Pancreas (tissue), 10 donors: ENCODE data around the gene BARX2. TPM values are rescaled to one million over a fixed set of nuclear protein-coding genes. Genes with fewer than 3 reads are reported as not detected.

Experiments
- ATAC-seq, 4 donors: fragments of 200-7000 bp; cut with Tn5 transposase; one replicate each; pipeline versions ENCODE4 v1.8.0 to v1.9.1; 2020; ENCODE audit warnings: mild to moderate bottlenecking in 4 of 4, moderate library complexity in 4 of 4
- DNase-seq, 6 donors: peaks; one replicate each; pipeline ENCODE4 v3.0.0-alpha.2; 2020
- FAIRE-seq: peaks from 2 replicates; lab custom pipeline; 2012; peaks lifted over from hg19 to GRCh38; lab: Jason Lieb, UNC
- H3K27ac ChIP-seq, 4 donors: fragments of 200-600 bp; sonication (generic); 1 replicate in 3 of 4; 2 replicates in 1 of 4; pipeline versions ENCODE4 v1.5.0 to v1.8.0; 2020
- H3K27me3 ChIP-seq, 4 donors: fragments of 200-600 bp; one replicate each; pipeline ENCODE4 v1.8.0; 2021
- H3K36me3 ChIP-seq, 3 donors: fragments of 200-600 bp; sonication (generic) in 1 of 3; one replicate each; pipeline versions ENCODE4 v1.5.0 to v1.8.0; 2020 to 2021
- H3K4me1 ChIP-seq, 3 donors: fragments of 200-600 bp; one replicate each; pipeline ENCODE4 v1.8.0; 2021
- H3K4me3 ChIP-seq, 4 donors: fragments of 200-600 bp; sonication (generic) in 2 of 4; one replicate each; pipeline versions ENCODE4 v1.5.0 to v1.8.0; 2020 to 2021
- H3K9me3 ChIP-seq, 4 donors: fragments of 200-600 bp; one replicate each; pipeline ENCODE4 v1.8.0; 2021
- WGBS, 2 donors: extraction: QIAGEN DNeasy Blood & Tissue Kit; methylation state at CpG; one replicate each; pipeline ENCODE4 v1.1.7; 2013; 5-methylcytosine and 5-hydroxymethylcytosine counted together
- intact Hi-C, 3 donors: fragments of 100-400 bp; cut with DNase I; formaldehyde crosslinking; loops; one replicate each; pipeline versions ENCODE4 v1.11.1 to v1.14.2; 2022
- polyA plus RNA-seq, 2 donors: library from polyadenylated mRNA; stranded (reverse); fragments of 200-250 nt; gene quantifications; one replicate each; pipeline ENCODE4 v1.2.3, GENCODE V29; 2013
- total RNA-seq, 6 donors: library from RNA; stranded (reverse); fragmentation: NEBNext Ultra II Directional in 4 of 6; extraction: Animal tissue kit (Norgen Biotek cat#: 25700) in 4 of 6; gene quantifications; one replicate each; pipeline versions ENCODE4 v1.2.1 to v1.2.4, GENCODE V29; 2021 to 2023
- TF ChIP-seq, protein P1 (sequence below), 4 donors: fragments of 200-600 bp; sonication (generic) in 3 of 4; IDR thresholded peaks; one replicate each; pipeline versions ENCODE4 v1.5.0 to v1.8.0; 2021; ENCODE audit warnings: antibody characterized with exemption in 4 of 4
- donor health status: healthy with polysubstance abuse.
- donor health status: DM: no; HTN: no; CAD: no; lungs with moderate emphysema.
- donor health status: DM: no; HTN: no; CAD: no.
- donor health status: control.
- donor health status: control.
- donor health status: Bipolar disorder and iron deficiency.
- donor health status: DM: yes; HTN: yes; CAD: no.
- donor health status: DM: no; HTN: no; CAD: no.
- donor health status: DM: no; HTN: no; CAD: no.
- donor health status: DM: yes; HTN: yes; CAD: no.

BARX2 gene
- total and polyA plus RNA-seq, 8 donors, result 3.8 to 9.9 (median 5.2) TPM

DNA sequence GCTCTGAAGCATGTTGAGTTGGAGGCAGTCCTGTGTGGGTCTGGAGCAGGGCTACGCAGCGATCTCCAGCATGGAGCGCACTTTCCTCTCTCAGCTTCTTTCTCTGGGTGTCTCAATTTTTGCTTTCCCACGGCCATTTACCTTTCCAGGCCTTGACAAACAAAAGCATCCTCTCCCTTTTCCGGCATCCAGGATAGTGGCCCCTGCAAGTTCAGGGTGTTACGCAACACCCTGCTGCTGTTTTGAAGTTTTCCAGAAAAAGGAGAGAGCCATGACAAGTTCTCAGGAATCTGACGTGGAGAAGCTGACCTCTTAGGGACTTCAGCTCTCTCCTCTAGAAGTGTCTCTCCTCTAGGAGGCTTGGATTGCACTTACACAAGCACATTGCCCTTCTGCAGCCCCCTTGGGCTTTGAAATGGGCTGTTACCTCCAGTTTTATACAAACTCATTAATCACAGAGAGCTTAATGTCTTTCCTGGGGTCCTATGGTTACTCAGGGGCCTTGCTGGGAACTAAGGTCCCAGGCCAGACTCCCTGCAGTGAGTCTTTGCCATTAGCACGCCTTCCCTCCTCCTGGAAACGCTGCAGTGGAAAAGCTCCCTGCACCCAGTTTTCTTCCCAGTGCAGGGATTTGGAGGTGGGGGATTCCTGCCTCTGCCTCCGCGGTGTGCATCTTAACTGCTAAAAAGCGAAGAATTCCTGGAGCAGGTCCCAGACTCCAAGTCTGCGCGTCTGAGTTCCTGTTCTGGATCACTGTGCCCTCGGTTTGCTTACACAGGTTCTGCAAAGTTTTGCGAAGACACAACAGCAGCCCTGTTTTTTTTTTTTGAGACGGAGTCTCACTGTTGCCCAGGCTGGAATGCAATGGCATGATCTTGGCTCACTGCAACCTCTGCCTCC is 80.4 kb downstream of the BARX2 start:
- TF ChIP-seq, protein P1, sequence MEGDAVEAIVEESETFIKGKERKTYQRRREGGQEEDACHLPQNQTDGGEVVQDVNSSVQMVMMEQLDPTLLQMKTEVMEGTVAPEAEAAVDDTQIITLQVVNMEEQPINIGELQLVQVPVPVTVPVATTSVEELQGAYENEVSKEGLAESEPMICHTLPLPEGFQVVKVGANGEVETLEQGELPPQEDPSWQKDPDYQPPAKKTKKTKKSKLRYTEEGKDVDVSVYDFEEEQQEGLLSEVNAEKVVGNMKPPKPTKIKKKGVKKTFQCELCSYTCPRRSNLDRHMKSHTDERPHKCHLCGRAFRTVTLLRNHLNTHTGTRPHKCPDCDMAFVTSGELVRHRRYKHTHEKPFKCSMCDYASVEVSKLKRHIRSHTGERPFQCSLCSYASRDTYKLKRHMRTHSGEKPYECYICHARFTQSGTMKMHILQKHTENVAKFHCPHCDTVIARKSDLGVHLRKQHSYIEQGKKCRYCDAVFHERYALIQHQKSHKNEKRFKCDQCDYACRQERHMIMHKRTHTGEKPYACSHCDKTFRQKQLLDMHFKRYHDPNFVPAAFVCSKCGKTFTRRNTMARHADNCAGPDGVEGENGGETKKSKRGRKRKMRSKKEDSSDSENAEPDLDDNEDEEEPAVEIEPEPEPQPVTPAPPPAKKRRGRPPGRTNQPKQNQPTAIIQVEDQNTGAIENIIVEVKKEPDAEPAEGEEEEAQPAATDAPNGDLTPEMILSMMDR (IDR thresholded peaks at IDR 0.05), result no peak
- DNase-seq (no peak), FAIRE-seq (no peak), ATAC-seq (no peak)
- no peaks in the 10 kb centered on the region for H3K36me3 ChIP-seq
- peak overlapping the region in 1 of 4 donors; percentile 19 for H3K27ac ChIP-seq
- no peaks in the 10 kb centered on the region for H3K27me3 ChIP-seq
- 60 to 62% methylated on average over 17 of the region's 17 CpGs for WGBS, 2 donors
- intact Hi-C loops, result no loop called here
- no peak overlapping the region for H3K4me3 ChIP-seq
- no peaks in the 10 kb centered on the region for H3K4me1 ChIP-seq
- H3K9me3 ChIP-seq, result no peaks in the 10 kb centered on the region

DNA sequence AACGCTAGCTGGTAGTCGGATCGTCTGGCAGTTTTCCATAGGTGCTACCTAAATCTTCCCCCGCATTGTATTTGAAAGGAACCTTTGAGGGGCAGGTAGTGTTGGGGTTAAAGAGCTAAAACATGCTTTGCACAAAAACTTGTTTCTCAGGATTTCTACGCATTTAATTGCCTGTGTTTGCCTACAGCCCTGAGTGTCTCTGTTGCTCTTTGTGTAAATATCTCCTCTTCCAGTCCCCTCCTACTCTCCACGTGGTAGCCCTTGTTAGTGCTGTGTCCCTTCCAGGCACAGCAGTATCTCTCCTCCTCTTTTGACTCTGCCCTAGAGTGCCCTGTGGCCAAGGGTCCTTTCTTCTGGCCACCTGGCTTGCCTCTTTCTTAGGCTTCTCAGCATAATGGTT is 81.7 kb downstream of the BARX2 start:
- TF ChIP-seq, protein P1 (IDR thresholded peaks at IDR 0.05), result no peak

DNA sequence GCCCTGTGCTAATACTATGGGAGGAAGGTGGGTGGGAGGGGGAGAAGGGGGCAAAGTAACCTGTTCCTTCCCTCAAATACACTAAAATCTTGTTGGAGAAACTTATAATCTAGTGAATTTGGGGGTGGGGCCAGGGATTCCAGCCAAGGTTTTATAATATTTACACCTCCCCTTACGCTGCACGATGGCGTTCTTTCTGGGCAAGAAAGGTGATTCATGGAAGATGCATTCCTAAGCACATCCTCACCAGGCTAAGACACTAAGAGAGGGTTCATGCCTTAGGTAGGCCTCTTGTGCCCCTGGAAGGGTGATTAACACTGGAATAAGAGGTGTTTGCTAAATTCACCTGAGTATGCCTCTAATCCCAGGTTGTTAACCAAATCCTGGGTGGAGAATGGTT is 82.6 kb downstream of the BARX2 start:
- ATAC-seq (no peak), FAIRE-seq (no peak), DNase-seq (no peak)
- Histone ChIP-seq H3K27ac (no peak overlapping the region), H3K9me3 (no peaks in the 10 kb centered on the region), H3K4me3 (no peak overlapping the region), H3K27me3 (no peaks in the 10 kb centered on the region), H3K36me3 (no peaks in the 10 kb centered on the region), H3K4me1 (no peaks in the 10 kb centered on the region)
- 71 to 75% methylated on average over 3 of the region's 3 CpGs for WGBS, 2 donors
- TF ChIP-seq, protein P1 (IDR thresholded peaks at IDR 0.05), result no peak
- intact Hi-C loops, result no loop called here

More for the DNA sequence above, 81.7 kb downstream of the BARX2 start:
- FAIRE-seq, result no peak
- no peak overlapping the region for H3K4me3 ChIP-seq
- intact Hi-C loops, result no loop called here
- WGBS, 2 donors, result 28 to 30% methylated on average over 6 of the region's 6 CpGs
- DNase-seq, result no peak
- ATAC-seq, result peak in 1 of 4 donors; percentile 44
- no peaks in the 10 kb centered on the region for H3K36me3 ChIP-seq
- H3K4me1 ChIP-seq, result no peaks in the 10 kb centered on the region
- H3K27ac ChIP-seq, result no peak overlapping the region
- no peaks in the 10 kb centered on the region for H3K27me3 ChIP-seq
- no peaks in the 10 kb centered on the region for H3K9me3 ChIP-seq

DNA sequence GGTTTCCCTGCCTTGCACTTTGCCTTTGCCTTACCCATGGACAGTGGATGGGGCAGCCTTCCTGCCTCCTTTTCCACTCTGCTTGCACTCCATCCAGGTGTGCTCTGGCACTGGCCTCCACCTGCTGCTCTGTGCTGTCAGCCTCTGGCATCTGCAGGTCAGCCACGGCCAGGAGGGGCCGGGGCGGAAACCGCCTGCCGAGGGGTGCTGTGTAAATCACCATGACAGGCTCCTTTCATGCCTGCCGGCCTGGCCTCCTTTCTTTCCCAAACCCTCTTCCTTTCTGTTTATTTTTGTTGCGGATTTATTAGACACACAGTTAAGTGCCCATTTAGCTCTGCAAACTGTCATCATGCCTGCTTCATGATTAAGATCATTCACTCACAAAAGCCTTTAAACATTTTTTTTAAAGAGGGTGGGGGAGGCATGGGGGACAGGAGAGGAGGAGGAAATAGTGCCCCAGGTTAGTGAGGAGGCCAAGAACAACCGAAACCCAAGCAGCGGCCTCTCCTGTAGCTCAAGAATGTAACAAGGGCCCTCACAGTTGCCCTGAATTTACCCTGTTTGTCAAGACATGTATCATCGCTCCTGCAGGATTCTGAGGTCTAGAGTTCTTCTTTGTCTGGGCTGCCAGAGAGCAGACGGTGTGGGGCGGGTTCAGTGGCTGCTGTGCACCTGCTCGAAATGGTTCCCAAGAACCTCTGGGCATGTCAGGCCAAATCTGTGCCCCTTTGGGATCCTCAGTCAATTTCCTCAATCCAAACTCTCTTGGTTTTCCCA is 83.3 kb downstream of the BARX2 start:
- H3K36me3 ChIP-seq, result no peaks in the 10 kb centered on the region
- H3K4me1 ChIP-seq, result no peaks in the 10 kb centered on the region
- peak in 3 of 6 donors; percentile 30 to 75 (median 50) for DNase-seq
- ATAC-seq, result peak; percentile 62 to 74 (median 68)
- TF ChIP-seq, protein P1 (IDR thresholded peaks at IDR 0.05), result no peak
- no peak for FAIRE-seq
- 62 to 64% methylated on average over 13 of the region's 13 CpGs for WGBS, 2 donors
- no peak overlapping the region for H3K27ac ChIP-seq
- no peak overlapping the region for H3K4me3 ChIP-seq
- intact Hi-C loops, result no loop called here
- no peaks in the 10 kb centered on the region for H3K9me3 ChIP-seq
- peaks cover 0 to 3% (median 0%) of the 10 kb centered on the region in 4 donors for H3K27me3 ChIP-seq
